SHP77 treated with DMSO at 0.1 percent for 48 hours (cell line): Measurements from ENCODE around the gene GLRA3.
"Not testable (repeated sequence)": the region's sequence is repeated elsewhere in the genome, so short reads cannot be mapped to it uniquely, and the experiment has no call there.

Experiments used
- DNase-seq: peaks from one replicate; lab custom pipeline; 2025; lab: John Stamatoyannopoulos, UW

Gene GLRA3

DNA sequence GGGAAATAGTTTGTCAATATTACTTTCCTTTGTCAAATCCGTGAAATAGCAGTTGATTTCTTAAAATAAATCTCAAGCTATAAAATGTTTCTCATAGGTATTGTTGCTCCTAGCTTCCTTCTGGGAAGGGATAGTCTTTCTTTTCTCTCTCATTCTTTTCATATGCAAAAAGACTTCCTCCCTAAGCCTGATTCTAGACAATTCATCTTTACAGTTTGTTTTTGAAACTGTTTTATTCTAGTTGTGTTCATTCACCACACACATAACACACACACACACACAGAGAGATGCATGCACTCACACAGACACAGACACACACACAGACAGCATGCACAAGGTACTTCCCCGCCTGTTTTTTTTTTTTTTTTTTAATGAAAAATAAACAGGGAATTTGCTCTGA, 18.2 kb downstream of the GLRA3 start:
- DNase-seq: no peak

DNA sequence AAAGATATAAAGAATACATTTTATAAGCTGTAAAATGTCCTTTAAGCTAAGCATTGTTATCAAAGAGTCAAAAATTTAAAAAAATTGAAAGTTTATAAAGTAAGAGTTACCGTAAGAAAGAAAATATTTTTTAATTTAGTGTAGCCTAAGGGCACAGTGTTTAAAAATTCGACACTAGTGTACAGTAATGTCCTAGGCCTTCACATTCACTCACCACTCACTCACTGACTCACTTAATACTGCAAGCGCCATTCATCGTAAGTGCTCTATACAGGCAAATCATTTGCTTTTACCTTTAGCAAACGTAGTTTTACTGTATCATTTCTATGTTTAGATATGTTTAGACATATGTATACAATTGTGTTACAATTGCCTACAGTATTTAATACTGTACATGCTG, 20.2 kb downstream of the GLRA3 start:
- DNase-seq: no peak

DNA sequence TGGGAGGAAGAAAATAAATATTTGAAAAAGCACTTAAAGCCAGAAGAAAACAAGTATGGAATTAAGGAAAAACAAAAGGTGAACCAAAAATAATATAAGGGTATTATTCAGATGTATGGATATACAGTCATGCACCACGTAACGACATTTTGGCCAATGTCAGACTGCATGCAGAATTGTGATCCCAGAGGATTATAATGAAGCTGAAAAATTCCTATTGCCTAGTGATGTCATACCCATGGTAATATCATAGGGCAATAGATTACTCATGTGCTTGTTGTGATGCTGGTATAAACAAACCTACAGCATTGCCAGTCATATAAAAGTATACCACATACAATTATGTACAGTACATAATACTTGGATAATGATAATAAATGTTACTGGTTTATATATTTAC, 20.9 kb downstream of the GLRA3 start:
- DNase-seq: no peak

DNA sequence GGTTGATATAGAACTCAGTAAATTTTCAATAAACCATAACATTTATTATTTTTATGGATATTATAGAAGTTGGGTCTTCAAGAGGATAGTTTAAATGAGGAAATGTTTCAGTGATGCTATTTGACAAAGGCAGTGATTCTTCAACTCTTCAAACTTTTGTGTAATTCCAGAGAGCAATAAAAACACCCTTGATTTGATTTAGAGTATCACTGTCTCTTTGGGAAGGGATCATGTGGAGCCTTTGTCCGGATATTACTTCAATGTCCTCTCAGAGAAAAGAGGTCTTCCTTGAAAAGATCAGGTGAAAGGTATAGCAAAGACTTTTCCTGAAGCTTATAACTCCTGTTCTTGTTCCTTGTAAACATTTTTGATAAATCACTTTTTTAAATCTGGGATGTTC, 23.3 kb downstream of the GLRA3 start:
- no peak for DNase-seq

DNA sequence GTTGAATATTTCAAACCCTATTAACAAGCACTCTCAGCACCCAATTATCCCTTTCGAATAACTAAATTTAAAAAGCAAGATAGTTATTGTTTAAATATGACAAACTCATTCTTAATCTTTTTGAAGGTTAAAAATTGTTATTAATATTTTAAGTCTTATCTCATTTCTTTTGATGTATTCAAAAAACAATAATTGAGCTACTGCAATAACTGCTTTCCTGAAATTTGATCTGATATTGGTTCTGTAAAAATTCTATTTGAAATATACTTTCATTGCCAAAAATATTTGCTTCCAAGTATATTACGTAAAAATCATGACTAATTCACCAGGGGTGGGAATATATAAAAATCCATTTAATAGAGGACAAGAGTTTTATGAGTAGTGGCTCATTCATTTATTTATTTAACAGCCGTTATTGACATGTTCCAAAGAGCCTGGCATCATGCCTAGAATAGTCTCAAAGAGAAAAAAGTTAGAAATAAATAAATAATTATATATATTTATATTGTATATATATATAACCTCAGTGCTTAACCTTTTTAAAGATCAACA, 34.4 kb downstream of the GLRA3 start:
- DNase-seq: no peak

DNA sequence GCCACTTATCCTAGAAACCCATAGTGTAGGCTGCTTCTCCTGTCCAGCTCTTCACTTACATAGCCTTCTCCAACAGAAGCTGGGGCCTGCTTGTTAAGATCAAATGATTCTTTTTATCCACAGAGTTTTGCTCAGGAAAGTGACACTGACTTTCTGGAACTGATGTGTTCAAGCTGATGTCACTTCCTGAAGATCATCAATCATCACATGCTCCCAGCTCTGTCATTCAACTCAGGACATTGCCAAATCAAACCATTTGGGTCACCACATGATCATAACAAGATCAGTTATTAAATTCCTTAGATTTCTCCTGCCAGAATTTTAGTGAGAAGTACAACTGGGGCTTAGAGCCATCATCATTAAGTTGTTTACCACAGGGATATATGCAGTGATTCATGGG, 39.4 kb downstream of the GLRA3 start:
- no peak for DNase-seq

DNA sequence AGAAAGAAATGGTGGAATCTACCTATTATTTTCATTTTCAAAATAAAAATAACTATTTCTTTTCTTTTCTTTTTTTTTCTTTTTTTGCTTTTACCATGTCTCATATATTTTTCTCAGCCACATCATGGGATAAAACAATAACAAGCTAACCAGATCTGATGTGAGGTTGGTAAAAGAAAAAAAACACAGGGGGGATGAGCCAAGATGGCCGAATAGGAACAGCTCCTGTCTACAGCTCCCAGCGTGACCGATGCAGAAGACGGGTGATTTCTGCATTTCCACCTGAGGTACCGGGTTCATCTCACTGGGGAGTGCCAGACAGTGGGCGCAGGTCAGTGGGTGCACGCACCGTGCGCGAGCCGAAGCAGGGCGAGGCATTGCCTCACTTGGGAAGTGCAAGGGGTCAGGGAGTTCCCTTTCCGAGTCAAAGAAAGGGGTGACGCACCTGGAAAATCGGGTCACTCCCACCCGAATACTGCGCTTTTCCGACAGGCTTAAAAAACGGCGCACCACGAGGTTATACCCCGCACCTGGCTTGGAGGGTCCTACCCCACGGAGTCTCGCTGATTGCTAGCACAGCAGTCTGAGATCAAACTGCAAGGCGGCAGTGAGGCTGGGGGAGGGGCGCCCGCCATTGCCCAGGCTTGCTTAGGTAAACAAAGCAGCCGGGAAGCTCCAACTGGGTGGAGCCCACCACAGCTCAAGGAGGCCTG, 50.6 kb downstream of the GLRA3 start:
- not testable (repeated sequence) for DNase-seq

DNA sequence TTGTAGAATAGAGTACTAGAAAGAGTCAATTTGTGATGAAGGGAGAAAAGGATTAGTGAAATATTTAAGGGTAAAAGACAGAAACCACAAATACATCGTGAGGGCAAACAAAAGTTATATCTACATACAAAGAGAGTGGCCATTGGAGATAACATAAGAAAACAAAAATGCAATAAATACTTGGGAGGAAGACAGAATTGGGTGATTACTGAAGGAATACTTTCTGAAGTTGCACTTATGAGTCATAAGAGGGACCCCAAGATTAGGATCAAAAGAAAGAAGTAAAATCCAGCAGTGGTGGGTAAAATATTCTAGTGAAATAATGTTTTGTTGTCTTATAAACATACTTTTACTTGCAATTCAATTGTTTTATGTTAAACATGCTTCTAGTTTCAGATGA, 53.7 kb downstream of the GLRA3 start:
- DNase-seq: no peak

DNA sequence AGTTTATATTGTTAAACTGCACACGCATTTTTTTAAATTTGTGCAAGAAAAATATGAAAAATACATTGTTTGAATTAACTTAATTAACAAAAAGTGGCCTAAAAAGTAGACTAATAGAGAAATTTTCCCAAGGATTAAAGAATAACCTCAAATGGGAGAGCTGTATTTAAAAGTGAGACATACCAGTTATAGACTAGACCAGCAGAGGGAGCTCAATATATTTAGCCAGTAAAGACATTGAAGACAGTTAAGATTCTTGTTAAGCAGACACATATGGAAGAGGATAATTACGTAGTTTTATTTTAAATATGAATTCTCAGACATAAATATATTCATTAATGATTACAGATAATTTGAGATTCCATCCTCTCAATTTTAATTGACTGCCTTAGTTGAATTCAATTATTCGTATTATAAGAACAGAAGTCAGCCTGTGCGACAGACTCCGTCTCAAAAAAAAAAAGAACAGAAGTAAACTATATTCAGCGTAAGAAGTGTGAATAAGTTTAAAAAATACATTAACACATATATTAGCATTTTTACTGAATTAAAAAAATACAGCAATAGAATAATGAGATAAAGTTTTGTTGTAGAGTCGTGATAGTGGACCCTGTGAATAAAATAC, 64.8 kb downstream of the GLRA3 start:
- no peak for DNase-seq

DNA sequence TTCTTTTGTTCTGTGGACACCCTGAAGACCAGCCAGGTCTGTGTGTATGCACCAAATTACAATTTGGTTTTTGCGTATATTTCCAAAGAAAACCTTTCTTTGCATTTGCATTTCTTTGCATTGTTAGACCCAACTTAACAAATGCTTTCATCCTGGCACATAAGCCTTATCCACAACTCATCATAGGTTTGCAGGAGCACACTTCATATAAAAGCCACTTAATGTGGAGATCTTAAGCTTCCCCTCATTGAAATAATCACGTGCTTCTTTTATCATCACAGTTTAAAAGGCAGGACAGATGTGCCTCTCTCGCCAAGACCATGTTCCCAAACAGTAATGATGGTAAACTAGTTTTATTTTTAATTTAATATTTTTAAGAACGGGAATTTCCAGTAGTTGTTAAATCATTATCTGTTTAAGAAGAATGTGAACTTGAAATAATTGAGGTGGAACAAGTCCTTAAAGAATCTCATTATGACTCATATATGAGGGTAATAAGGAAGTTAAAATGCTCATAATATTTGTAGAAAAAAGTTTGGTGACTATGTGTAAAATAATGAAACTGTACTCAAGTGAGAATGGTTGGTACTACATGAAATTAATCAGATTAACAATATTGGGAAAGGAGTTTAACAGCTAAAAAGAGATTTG, 65.5 kb downstream of the GLRA3 start:
- no peak for DNase-seq

DNA sequence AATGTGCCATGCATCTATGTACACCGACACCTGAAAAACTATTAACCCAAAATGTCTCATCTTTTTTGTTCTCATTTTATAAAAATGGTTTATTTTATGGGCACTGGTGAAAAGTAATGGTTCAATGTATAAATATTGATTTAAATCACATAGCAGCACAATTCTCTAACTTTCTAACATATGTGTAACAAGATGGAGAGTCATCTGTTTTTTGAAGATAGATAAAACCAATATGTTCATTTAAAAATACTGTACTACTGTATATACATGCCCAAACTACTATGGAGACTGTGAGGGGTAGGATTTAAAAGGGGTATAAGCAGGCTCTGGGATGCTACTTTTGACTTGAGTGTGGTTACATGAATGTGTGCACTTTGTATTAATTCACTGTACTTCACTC, 67.6 kb downstream of the GLRA3 start:
- DNase-seq: no peak

DNA sequence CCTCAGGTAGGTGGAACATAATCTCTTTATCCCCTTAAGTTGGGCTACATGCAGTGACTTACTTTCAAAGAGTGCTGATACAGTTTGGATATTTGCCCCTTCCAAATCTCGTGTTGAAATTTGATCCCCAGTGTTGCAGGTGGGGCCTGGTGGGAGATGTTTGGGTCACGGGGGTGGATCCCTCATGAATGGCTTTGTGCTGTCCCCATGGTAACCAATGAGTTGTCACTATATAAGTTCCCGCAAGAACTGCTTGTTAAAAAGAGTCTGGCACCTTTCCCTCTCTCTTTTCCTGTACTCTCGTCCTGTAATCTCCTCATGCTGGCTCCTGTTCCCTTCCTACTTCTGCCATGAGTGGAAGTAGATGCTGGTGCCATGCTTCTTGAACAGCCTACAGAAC, 71.3 kb downstream of the GLRA3 start:
- no peak for DNase-seq

DNA sequence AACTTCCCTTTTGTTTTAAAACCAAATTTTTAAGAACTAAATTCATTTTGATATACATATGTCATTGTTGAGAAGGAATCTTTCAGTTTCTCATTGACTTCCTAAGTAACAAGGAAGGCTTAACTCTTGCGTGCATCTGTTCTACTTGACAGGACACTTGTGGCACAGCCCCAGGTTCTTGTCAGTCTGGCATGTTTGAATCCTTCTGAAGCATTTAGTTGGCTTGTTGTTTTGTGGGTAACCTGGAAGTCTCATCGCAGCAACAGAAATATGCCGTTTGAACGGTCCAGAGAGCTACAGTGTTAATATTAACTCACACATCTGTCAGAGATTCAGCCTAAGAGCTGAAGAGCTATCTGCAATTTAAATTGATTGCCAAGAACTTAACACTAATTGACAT, 76.0 kb downstream of the GLRA3 start:
- DNase-seq: no peak

DNA sequence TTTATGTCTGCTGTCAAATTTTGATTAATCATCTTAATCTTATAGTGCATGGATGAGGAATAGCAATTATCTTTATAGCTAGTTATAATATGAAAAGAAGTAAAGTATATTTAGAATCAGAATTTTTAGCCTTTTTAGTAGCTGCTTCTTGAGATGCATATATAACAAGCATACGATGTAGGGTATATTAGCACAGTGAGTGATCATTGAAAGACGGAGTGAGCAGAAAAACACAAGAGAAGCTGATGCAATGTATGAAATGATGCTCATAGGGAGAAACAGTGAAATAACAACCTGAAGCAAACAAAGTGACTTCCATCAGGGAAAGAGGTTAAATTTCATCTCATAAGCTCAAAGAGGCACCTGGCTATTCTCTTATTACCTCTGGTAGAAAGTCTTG, 77.0 kb downstream of the GLRA3 start:
- no peak for DNase-seq

DNA sequence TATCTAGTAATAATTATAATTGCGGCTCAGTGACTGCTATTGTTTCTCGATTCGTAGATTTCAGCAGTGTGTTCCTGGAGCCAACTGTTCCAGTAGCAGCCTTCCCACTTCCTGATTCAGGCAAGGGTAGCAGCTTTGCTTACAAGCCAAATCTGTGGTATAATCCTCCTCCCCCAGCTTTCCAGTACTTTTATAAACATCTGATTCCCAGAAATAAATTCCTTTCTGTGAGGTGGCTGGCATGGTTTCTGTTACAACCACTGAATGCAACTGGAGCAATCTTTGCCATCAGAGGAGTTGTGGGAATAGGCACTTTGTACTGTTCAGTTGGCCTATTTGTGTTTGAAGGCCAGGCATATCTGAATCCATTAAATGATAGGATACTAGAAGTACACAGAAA, 80.0 kb downstream of the GLRA3 start:
- DNase-seq: no peak

DNA sequence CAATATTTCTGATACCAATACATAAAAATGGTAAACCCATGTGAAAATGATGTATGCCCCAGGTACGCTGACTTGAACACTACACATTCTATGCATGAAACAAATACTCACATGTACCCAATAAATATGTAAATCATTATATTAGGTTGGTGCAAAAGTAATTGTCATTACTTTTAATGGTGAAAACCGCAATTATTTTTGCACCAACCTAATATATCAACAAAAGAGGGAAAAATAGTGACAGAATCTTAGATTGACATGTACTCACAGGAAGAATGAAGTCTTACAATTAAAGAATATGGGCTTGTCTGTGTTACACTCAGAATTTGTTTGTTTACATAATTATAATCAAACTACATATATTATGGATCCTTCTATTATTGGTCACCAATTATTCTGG, 82.3 kb downstream of the GLRA3 start:
- no peak for DNase-seq

DNA sequence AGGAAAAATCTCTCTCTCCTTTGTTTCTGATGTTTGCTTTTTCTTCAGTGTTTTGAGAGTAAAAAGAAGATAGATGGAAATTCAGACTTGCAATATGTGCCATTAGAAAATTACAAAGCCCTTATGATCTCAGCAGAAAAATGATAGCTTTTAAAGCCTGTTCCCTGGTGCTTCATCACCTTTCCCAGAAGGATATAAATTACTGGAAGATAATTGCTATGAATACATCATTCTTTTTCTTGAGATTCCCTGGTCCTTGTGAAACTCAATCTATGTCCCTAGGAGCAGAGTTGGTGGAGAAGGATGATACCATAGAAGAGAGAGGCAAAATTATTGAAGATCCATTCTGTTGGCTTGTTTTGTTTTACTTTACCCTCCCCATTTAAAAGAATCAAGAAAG, 86.5 kb downstream of the GLRA3 start:
- DNase-seq: no peak

DNA sequence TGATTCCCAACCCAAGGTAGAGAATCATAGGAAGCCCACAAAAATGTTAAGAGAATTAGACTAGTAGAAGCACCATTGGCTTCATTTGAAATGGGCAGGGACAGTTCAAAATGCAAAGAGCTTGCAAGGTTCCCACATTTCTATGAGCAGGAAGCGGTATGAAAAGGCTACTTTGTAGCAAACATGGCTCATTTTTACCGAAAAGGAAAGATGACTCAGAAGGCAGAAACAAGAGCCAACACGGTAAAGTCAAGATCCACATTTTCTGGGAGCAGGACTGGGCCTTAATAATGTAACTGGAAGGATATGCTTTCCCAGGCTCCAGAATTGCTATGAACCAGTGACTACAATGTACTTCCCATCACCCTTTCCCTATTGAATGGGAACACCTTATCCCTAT, 89.5 kb downstream of the GLRA3 start:
- no peak for DNase-seq

DNA sequence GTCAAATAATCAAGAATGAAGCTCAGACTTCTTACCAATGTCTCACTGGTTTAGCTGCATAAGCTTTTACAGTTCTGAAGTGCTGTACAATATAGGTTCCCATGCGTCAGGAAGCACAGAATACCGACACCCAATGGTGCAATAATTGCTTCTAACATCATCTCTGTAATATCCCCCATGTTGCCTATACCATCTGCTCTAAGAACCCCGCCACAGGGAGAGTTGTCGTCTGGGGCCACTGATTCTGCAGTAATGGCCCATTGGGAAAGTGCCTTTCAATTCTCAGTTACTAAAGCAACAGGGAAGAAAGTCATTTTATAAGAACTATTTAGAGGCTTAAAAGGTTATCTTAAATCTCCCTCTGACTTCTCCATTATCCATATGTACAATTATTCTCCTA, 94.9 kb downstream of the GLRA3 start:
- DNase-seq: no peak

DNA sequence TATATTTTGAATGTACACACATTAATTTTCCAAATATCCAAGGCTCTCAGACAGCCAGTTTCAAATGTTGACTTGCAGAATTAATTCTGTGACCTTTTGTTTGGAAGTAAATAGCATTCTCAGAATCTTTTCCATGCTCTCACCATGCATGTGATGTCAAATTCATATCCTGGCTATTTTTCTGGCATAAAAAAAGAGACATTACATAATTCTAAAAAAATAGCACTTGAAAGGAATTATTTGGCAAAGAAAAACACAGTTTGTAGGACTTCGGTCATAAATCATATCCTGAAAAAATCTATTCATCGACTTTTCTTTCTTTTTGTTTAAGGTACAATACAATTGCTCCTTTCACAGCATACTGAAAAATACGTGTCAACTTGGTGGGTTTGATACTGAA, 111.2 kb downstream of the GLRA3 start:
- DNase-seq: no peak

DNA sequence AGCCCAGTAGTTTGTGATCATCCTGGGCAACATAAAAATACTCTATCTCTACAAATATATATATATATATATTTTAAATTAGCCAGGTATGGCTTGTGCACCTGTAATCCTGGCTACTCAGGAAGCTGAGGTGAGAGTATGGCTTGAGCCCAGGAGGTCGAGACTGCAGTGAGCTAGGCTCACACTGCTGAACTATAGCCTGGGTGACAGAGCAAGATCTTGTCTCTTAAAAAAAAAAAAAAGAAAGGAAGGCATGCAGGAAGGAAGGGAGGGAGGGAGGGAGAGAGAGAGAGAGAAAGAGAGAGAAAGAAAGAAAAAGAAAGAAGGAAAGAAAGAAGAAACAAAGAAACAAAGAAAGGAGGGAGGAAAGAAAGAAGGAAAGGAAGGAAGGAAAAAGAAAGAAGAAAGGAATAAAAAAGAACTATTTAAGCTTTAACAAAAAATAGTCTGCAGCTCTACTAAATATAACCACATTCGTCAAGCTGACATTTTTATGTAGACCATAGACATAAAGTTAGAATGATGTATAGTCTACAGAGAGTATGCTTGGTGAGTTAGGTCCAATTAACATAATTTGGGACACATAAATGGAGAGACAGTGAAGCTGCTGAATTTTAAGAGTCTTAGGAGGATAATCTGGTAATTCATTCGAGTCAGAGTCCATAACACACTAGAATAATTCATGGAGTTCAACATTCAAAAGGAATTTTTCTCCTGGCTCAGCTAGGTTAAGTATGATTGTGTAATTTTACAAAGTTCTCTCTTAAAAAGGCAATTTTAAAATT, 111.9 kb downstream of the GLRA3 start:
- DNase-seq: no peak

DNA sequence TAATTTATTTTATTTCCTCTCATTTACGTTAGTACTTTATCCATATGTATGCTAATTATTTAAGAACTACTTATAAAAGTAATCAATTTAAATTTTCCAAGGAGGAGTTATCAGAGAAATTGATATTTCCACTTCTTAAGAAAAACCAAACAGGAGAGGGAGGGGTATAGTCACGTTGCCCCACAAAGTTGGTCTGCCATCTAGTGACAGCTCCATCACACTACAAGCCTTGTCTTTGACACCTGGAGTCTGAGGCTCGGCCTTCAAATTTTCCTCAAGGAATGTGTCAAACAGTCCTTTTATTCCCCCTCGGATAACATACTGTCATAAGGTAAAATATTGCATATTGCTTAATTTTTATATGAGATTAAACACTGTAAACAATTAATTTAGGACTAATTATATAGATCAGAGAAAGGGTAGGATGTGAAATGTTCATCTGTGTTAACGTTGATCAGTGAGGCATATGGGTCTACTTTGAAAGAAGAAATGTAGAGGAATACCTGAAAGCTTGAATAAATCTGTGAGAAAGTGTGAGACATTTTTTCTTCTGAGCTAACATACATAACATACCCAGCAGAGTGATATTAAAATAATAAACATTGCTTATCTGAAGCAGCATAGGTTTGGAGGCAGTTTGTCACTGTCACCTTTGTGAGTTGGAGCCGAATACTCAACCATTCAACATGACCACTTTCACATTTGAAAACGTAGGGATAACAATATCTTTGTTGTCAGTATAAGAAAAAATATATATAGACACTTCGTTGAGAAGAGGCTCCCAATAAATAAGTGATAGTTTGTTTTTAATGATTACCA, 114.4 kb downstream of the GLRA3 start:
- peak; percentile 9 for DNase-seq
